HG03066 (cell line): Measurements from ENCODE around the gene LLGL1.

ENCODE experiments used
- ATAC-seq: cut with Tn5 transposase; IDR thresholded peaks from one replicate; pipeline ENCODE4 v1.9.1; 2021; ENCODE audit warnings: low read depth; ENCODE audit not compliant: unreplicated experiment

Gene LLGL1

GRCh38 chr17:18225121-18225641 lies at the start of gene LLGL1:
LLGL1 (plus strand) TSS chr17:18225635; CDS start chr17:18225683, 48 bp downstream.
- peak; percentile 88 for ATAC-seq

DNA sequence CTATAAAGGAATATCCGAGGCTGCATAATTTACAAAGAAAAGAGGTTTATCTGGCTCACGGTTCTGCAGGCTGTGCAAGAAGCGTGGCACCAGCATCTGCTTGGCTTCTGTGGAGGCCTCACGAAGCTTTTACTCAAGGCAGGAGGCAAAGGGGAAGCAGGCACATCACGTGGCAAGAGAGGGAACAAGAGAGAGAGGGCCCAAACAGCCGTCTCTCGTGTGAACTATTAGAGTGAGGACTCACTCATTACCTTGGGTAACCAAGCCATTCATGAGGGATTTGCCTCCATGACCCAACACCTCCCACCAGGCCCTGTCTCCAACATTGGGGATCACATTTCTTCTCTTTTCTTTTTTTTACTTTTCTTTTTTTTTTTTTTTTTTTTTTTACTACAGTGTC lies 49.3 kb upstream of the LLGL1 start:
- no peak for ATAC-seq

DNA sequence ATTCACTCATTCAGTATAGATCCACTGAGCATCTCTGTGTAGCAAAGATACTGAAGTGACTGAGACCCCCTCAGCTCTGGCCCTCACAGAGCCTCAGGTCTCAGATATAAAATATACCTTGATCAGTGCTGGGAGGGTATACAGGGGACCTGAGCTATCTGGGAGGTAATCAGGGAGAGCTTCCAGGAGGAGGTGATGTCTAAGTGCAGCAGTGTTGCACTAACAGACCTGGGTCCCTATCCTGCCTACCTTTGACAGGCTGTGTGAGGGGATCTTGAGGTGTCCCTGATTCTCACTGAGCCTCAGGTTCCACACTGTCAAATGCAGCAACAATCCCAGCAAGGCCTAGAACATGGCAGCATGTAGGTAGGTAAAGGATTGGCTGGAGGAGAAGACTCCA lies 48.3 kb upstream of the LLGL1 start:
- no peak for ATAC-seq

DNA sequence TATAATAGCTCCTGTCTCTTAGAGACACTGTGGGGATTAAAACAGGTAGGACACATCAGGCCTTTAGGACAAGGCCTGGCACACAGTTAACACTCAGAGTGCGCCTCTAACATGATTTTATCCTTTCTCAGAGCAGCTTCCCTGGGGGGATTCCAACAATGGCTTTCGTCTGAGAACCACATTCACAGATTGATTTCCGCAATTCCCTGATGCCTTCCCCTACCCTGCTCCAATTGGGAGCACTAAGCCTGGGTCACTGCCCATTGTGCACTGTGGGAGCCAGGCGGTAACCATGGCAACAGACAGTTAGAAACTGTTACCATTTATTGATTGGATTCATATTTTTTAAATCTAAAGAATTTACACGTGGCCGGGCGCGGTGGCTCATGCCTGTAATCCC lies 47.7 kb upstream of the LLGL1 start:
- ATAC-seq, result no peak

- no peak for ATAC-seq
Measured at GRCh38 chr17:18179196-18179595, 46.2 kb upstream of the LLGL1 start.

- no peak for ATAC-seq
Measured at GRCh38 chr17:18179804-18180203, 45.6 kb upstream of the LLGL1 start.

GRCh38 chr17:18181358-18181757 lies 44.1 kb upstream of the LLGL1 start:
- no peak for ATAC-seq

DNA sequence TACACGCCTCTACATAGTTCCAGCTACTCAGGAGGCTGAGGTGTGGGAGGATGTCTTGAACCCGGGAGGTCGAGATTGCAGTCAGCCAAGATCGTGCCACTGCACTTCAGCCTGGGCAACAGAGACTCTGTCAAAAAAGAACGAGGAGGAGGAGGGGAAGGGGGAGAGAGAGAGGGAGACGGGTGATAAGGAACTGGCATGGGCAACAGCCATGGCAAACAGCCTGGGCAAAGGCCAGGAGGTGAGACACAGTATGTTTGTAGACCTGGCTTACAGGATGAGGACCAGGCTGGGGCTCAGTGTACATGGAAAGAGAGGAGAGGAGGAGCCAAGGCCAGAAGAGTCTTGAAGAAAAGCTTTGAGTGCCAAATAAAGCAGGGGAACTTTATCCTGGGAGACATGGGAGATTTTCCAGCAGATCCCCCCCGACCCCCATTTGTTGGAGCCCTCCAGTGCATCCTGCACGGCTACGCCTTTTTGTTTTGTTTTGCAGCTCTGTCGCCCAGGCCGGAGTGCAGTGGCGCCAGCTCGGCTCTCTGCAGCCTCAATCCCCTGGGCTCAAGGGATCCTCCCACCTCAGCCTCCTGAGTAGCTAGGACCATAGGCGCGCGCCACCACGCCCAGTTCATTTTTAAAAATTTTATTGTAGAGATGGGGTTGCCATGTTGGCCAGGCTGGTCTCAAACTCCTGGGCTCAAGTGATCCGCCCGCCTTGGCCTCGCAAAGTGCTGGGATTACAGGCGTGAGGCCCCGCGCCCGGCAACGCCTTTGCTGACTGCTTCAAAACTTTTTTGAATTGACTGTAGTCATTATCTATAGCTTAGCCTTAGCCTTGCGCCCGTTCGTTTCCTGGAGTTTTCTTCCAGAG lies 43.1 kb upstream of the LLGL1 start:
- no peak for ATAC-seq

GRCh38 chr17:18182978-18183333 lies 42.5 kb upstream of the LLGL1 start:
- peak; percentile 41 for ATAC-seq

GRCh38 chr17:18183334-18184142 lies 41.9 kb upstream of the LLGL1 start, which contains the start of gene ALKBH5:
ALKBH5 (plus strand) TSS chr17:18183828; CDS start chr17:18184244, 416 bp downstream.
- ATAC-seq, result peak; percentile 83

- ATAC-seq, result no peak
Measured at GRCh38 chr17:18184143-18185031, 41.0 kb upstream of the LLGL1 start.

- ATAC-seq, result no peak
Measured at GRCh38 chr17:18185391-18185790, 40.0 kb upstream of the LLGL1 start.

DNA sequence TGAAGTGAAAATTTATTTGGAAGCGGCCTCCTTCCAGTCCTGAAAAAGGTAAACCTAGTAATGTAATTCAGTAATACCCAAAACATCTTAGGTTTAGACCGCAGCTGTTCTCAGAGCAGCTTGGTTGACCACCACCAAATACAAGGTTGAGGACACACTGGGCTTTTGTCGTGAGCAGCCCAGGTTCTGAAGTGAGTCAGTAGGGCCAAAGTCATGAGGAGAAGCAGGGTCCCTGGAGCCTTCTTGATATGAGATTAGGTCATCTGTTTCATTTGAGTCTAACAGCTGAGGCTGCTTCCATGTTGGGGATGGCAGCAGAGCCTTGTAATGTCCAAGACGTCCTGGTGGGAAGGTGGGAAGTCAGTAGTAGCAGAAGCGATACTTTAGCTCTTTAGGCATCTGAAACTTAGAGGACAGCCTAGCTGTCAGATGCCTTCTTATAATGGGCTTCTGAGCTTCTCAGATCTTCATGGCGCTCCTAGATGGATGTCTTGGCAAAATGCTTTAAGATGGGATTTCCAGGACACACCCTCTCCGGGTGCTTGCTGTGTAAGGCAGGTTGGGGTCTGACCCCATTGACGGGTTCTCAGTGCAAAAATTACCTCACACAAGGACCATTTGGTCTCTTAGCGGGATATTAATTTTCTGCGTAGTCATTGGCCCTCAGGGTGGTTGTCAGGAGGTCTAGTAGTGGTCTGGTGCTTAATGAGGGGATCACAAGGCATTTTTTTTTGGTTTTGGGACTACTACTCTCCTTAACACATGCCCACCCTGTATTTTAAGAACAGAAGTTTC lies 39.4 kb upstream of the LLGL1 start:
- ATAC-seq, result no peak

GRCh38 chr17:18186627-18186982 lies 38.8 kb upstream of the LLGL1 start:
- ATAC-seq, result no peak

- no peak for ATAC-seq
Measured at GRCh38 chr17:18187226-18187625, 38.2 kb upstream of the LLGL1 start.

DNA sequence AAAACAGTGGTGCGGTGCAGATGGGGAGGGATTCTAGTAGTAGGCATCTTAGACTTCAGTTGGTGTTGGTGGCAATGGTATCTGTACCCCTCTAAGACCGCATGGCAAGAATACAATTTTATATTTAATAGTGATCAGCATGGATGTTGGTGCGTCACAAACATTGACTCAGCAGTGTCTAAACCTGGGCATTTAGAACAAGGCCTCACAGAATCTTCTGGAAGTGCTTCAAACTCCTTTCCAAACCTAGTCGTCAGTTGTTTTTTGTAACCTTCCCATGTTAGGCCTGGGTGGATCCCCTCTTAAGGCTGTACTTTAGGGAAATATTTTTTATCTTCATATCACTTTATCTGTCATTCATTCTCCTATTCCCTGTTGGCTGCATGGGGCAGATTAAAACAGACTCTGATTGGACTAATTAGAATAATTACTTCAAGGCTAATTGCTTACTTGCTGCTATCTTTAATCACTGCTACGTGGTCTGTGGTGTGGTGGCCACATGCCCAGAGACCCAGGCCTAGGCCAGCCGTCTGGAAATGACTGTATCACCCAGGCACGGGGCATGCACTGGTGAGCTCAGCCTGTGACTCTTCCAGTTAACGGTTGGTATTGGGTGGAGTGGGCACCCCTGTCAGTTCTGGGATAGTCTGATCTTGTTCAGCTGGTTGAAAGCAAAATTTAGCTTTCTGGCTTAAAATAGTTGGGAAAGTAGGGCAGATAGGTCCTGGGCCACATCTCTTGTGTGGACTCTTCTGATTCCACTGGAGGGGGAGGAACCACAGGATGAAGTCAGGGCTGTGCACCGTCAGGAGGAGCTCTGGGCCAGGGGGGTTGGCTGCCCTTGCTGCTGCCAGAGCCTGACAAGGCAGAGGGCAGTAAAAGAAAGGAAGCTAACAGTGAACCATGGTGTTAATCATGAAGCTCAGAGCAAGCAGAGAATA lies 37.3 kb upstream of the LLGL1 start:
- ATAC-seq, result no peak

- ATAC-seq, result no peak
Measured at GRCh38 chr17:18190628-18191235, 34.7 kb upstream of the LLGL1 start.

DNA sequence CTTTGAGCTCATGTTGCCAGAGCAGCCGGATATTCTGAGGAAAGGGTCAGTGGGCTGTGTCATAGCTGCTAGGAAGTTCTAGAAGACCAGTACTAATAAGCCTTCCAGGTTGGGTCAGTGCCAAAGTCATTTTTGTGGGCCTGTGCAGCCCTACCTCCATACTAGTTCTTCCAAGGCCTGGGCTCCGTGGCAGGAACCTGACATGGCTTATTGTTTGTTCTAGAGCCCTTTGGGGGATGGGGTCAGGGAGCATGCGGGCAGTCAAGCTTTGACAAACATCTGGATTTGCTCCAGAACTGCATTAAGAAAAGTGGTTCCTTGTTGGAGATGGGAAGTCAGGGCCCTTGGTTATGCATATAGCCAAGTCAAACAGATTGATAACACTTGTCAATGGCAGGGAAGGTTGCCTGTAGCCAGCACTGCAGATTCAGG lies 34.2 kb upstream of the LLGL1 start:
- no peak for ATAC-seq
